K562 (cell line): Measurements from ENCODE around the gene PNP.

Experiments used
- ELF4 ChIP-seq: fragments of 450-650 bp; formaldehyde crosslinking; IDR thresholded peaks from 2 replicates; pipeline ENCODE4 v1.4.0; 2022; ENCODE audit warnings: missing genetic modification characterization
- EZH2 ChIP-seq: IDR thresholded peaks from 2 replicates; pipeline ENCODE4 v1.6.1; 2012; ENCODE audit warnings: low read depth, mild to moderate bottlenecking, inconsistent platforms, low read length, borderline replicate concordance
- GTF2F1 ChIP-seq: IDR thresholded peaks from 2 replicates; pipeline ENCODE4 v1.6.1; 2011; ENCODE audit warnings: low read depth, low read length, improper control_type of control experiment
- MCM2 ChIP-seq: fragments of 450-650 bp; IDR thresholded peaks from 2 replicates; pipeline ENCODE4 v1.6.1; 2017; ENCODE audit warnings: low read depth, mild to moderate bottlenecking
- MECOM ChIP-seq: fragments of 250-450 bp; sonication (Bioruptor Pico); IDR thresholded peaks from 2 replicates; pipeline ENCODE4 v1.8.0; 2022; ENCODE audit warnings: inconsistent platforms
- POLR2A ChIP-seq: fragments of 450-650 bp; conservative IDR thresholded peaks from 2 replicates; pipeline ENCODE4 v1.6.1; 2016
- RBFOX2 ChIP-seq: fragments of 200-400 bp; formaldehyde crosslinking; IDR thresholded peaks from 2 replicates; pipeline ENCODE4 v1.6.1; 2017; ENCODE audit warnings: low read depth, mild to moderate bottlenecking, low read length, moderate library complexity
- TFAP4 ChIP-seq: sonication (generic); formaldehyde crosslinking; IDR thresholded peaks from 2 replicates; pipeline ENCODE4 v1.8.0; 2022; ENCODE audit warnings: missing genetic modification reagents, mild to moderate bottlenecking, moderate library complexity, borderline replicate concordance
- TRIM25 ChIP-seq: fragments of 450-650 bp; IDR thresholded peaks from 2 replicates; pipeline ENCODE4 v1.7.0; 2016; ENCODE audit warnings: borderline replicate concordance
- ZNF282 ChIP-seq: sonication (generic); formaldehyde crosslinking; IDR thresholded peaks from 2 replicates; pipeline ENCODE4 v1.8.1; 2023; ENCODE audit warnings: missing genetic modification reagents
- ZNF311 ChIP-seq: fragments of 250-450 bp; sonication (Bioruptor Pico); IDR thresholded peaks from 2 replicates; pipeline ENCODE4 v1.4.0; 2020; ENCODE audit warnings: mild to moderate bottlenecking, moderate library complexity

GRCh38 chr14:20428802-20429201, 40.4 kb upstream of the PNP start:
- TF ChIP-seq GTF2F1 (no peak), POLR2A (no peak), MECOM (CRISPR knock-in tag) (no peak), ZNF311 (no peak), RBFOX2 (no peak), ELF4 (CRISPR knock-in tag) (no peak), MCM2 (no peak), TRIM25 (no peak), TFAP4 (CRISPR knock-in tag) (no peak), ZNF282 (CRISPR knock-in tag) (no peak), EZH2 (no peak)
